OCI-LY7 (cell line): Measurements from ENCODE around the gene RPL37A.

Source experiments
- EZH2phosphoT487 ChIP-seq: fragments of 200-600 bp; sonication (generic); IDR thresholded peaks from 2 replicates; pipeline ENCODE4 v1.6.1; 2018; ENCODE audit warnings: low read depth, borderline replicate concordance, mild to moderate bottlenecking, mixed run types, antibody characterized with exemption, low read length, moderate library complexity, mixed read lengths
- TF ChIP-seq, protein P1 (sequence below): fragments of 200-600 bp; sonication (generic); conservative IDR thresholded peaks from 2 replicates; pipeline ENCODE4 v1.5.1; 2014; ENCODE audit warnings: mild to moderate bottlenecking, antibody characterized with exemption, low read length, moderate library complexity, mixed read lengths

DNA sequence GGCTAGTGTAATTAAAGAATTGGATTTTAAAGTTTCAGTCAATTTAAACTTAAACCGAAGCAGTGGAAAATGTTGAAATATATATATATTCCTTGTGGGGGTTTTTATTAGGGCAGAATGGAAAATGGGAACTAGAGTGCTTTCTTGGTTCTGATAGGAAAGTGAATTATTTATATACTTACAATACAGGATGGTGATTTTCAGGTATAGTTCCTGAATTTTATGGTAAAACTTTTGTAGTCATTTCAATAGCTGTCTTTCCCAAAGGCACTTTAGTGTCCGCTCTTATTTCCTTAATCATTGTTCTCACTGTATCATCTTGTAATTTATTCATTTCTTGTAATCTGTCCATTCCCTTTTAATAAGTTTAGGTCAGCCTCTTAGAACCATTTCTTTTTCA lies 1.9 kb downstream of the RPL37A start:
- TF ChIP-seq, protein P1, sequence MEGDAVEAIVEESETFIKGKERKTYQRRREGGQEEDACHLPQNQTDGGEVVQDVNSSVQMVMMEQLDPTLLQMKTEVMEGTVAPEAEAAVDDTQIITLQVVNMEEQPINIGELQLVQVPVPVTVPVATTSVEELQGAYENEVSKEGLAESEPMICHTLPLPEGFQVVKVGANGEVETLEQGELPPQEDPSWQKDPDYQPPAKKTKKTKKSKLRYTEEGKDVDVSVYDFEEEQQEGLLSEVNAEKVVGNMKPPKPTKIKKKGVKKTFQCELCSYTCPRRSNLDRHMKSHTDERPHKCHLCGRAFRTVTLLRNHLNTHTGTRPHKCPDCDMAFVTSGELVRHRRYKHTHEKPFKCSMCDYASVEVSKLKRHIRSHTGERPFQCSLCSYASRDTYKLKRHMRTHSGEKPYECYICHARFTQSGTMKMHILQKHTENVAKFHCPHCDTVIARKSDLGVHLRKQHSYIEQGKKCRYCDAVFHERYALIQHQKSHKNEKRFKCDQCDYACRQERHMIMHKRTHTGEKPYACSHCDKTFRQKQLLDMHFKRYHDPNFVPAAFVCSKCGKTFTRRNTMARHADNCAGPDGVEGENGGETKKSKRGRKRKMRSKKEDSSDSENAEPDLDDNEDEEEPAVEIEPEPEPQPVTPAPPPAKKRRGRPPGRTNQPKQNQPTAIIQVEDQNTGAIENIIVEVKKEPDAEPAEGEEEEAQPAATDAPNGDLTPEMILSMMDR, result no peak
- TF ChIP-seq EZH2phosphoT487, result no peak
